CD8-positive, alpha-beta memory T cell (primary cell): Measurements from ENCODE around the gene FLT3. TPM values are rescaled to one million over a fixed set of nuclear protein-coding genes. Genes with fewer than 3 reads are reported as not detected.

ENCODE experiments used
- CTCF ChIA-PET: fragments of 350-600 bp; sonication (Branson Sonifier 250); formaldehyde crosslinking; loops from one replicate; lab custom pipeline; 2021; ENCODE audit warnings: antibody characterized with exemption; lab: Charles Lee
- POLR2A ChIA-PET: fragments of 350-600 bp; sonication (Branson Sonifier 250); formaldehyde crosslinking; loops from one replicate; lab custom pipeline; 2021; ENCODE audit warnings: antibody characterized with exemption; lab: Charles Lee
- DNase-seq, 5 donors: peaks; one replicate each; pipeline versions ENCODE4 v3.0.0 to v3.0.0-alpha.2; 2020 to 2022; ENCODE audit warnings: mixed read lengths in 1 of 5
- H3K27ac ChIP-seq: one replicate; pipeline ENCODE4 v1.7.0; 2013; ENCODE audit warnings: low read depth, mild to moderate bottlenecking, low read length, moderate library complexity
- H3K27me3 ChIP-seq: 2 replicates; pipeline ENCODE4 v1.7.0; 2013; ENCODE audit warnings: low read length, mild to moderate bottlenecking; ENCODE audit not compliant: insufficient read depth, poor library complexity, severe bottlenecking
- H3K36me3 ChIP-seq: 2 replicates; pipeline ENCODE4 v1.7.0; 2013; ENCODE audit warnings: mild to moderate bottlenecking, low read length, moderate library complexity; ENCODE audit not compliant: insufficient read depth
- H3K4me1 ChIP-seq: 2 replicates; pipeline ENCODE4 v1.7.0; 2013; ENCODE audit warnings: mild to moderate bottlenecking, low read length, moderate library complexity; ENCODE audit not compliant: insufficient read depth
- H3K4me3 ChIP-seq: 2 replicates; pipeline ENCODE4 v1.7.0; 2013; ENCODE audit warnings: mild to moderate bottlenecking, low read length
- H3K9me3 ChIP-seq: 2 replicates; pipeline ENCODE4 v1.7.0; 2013; ENCODE audit warnings: mild to moderate bottlenecking, low read length
- H3K27ac Mint-ChIP-seq, 8 donors: one replicate each; pipeline ENCODE4 v1.8.0; 2020 to 2021; ENCODE audit warnings: mixed read lengths in 8 of 8, mild to moderate bottlenecking in 6 of 8, inconsistent platforms in 3 of 8, moderate library complexity in 3 of 8
- H3K27me3 Mint-ChIP-seq, 2 donors: one replicate each; pipeline ENCODE4 v1.8.0; 2020 to 2021; ENCODE audit warnings: mixed read lengths in 2 of 2, mild to moderate bottlenecking in 1 of 2, moderate library complexity in 1 of 2
- H3K36me3 Mint-ChIP-seq, 3 donors: one replicate each; pipeline ENCODE4 v1.8.0; 2020 to 2021; ENCODE audit warnings: mixed read lengths in 3 of 3, inconsistent platforms in 1 of 3, mild to moderate bottlenecking in 1 of 3
- H3K4me1 Mint-ChIP-seq, 3 donors: one replicate each; pipeline ENCODE4 v1.8.0; 2020 to 2021; ENCODE audit warnings: mixed read lengths in 3 of 3, inconsistent platforms in 1 of 3, mild to moderate bottlenecking in 1 of 3
- H3K4me3 Mint-ChIP-seq, 7 donors: one replicate each; pipeline ENCODE4 v1.8.0; 2020 to 2021; ENCODE audit warnings: mixed read lengths in 7 of 7, mild to moderate bottlenecking in 6 of 7, moderate library complexity in 4 of 7, inconsistent platforms in 2 of 7
- H3K9me3 Mint-ChIP-seq, 5 donors: one replicate each; pipeline ENCODE4 v1.8.0; 2020 to 2022; ENCODE audit warnings: mixed read lengths in 5 of 5, mild to moderate bottlenecking in 3 of 5, moderate library complexity in 2 of 5, inconsistent platforms in 1 of 5
- polyA plus RNA-seq: library from polyadenylated mRNA; unstranded; fragments of 300-500 nt; fragmentation: Illumina TruSeq; gene quantifications from one replicate; pipeline ENCODE4 v1.2.3, GENCODE V29; 2021
- total RNA-seq, 2 experiments: library from RNA; stranded (reverse); gene quantifications; one replicate each; pipeline ENCODE4 v1.2.3, GENCODE V29; 2021

FLT3 gene
- total and polyA plus RNA-seq, 3 experiments from 2014 or later, result 0.07 TPM; not detected in 2

DNA sequence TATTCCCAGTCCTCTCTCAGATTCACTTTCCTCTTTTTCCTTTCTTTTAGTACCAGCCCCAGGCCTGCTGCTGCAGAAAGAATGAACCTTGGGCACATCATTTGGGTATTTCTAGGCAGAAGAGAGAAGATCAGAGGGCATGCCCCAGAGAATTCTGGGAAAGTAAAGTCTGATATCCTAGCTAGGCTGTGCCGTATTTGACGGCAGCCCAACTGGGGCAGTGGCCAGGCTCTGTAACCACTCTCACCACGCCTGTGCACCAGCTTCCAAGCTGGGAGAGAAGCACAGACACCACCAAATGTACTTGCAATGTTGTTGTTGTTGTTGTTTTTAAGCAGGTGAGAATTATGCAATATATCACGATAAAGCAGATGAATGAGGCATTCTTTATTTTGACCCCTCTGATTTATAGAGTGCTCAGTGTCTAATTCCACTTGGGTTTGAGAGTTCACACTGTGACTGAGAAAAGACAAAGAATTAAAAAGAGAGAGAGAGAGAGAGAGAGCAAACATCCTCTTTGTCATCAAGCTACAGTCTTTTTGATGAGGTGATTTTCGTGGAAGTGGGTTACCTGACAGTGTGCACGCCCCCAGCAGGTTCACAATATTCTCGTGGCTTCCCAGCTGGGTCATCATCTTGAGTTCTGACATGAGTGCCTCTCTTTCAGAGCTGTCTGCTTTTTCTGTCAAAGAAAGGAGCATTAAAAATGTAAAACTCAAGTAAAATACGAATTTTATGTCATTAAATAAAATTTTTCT lies 72.6 kb downstream of the FLT3 start:
- no peaks in the 10 kb centered on the region for H3K9me3 Mint-ChIP-seq
- ChIA-PET POLR2A (no interaction called here), CTCF (interaction anchor here (1.5 kb wide), 1 partner anchor 15 kb away, joined by 3 read pairs; no protein-coding TSS in a partner anchor)
- no peak overlapping the region for H3K27ac Mint-ChIP-seq
- no peaks in the 10 kb centered on the region for H3K27me3 ChIP-seq
- peaks cover 0 to 11% (median 6%) of the 10 kb centered on the region in 3 donors for H3K4me1 Mint-ChIP-seq
- H3K4me3 ChIP-seq, result no peak overlapping the region
- no peaks in the 10 kb centered on the region for H3K4me1 ChIP-seq
- no peak overlapping the region for H3K27ac ChIP-seq
- H3K36me3 Mint-ChIP-seq, result no peaks in the 10 kb centered on the region
- no peaks in the 10 kb centered on the region for H3K36me3 ChIP-seq
- peaks cover 19 to 46% of the 10 kb centered on the region in 2 donors for H3K27me3 Mint-ChIP-seq
- peak in 1 of 5 donors; percentile 17 for DNase-seq
- H3K9me3 ChIP-seq, result no peaks in the 10 kb centered on the region
- no peak overlapping the region for H3K4me3 Mint-ChIP-seq

DNA sequence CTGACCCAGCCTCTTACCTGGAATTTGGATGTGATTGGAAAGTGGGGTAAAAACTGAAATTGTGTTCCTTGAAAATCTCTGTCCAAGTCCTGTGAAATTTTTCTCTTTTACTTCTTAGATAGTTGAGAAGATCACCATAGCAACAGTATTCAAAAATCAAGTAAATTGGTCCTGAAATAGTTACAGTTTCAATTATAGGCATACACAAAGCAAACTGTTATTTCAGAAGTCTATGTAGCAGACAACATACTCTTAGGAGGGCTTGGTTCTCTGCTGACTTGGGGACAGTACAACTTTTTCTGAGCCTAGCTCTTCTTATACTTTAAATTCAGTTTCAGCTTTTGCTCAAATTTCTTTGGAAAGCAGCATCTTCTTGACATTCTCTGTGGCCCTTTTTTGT lies 73.3 kb downstream of the FLT3 start:
- Histone ChIP-seq H3K27ac (no peak overlapping the region), H3K36me3 (no peaks in the 10 kb centered on the region), H3K4me1 (no peaks in the 10 kb centered on the region), H3K9me3 (no peaks in the 10 kb centered on the region), H3K27me3 (no peaks in the 10 kb centered on the region), H3K4me3 (no peak overlapping the region)
- H3K9me3 Mint-ChIP-seq, result no peaks in the 10 kb centered on the region
- no peaks in the 10 kb centered on the region for H3K36me3 Mint-ChIP-seq
- ChIA-PET CTCF (interaction anchor here (1.5 kb wide), 1 partner anchor 14 kb away, joined by 3 read pairs; no protein-coding TSS in a partner anchor), POLR2A (no interaction called here)
- H3K27me3 Mint-ChIP-seq, result peaks cover 19 to 42% of the 10 kb centered on the region in 2 donors
- no peak for DNase-seq
- H3K27ac Mint-ChIP-seq, result no peak overlapping the region
- peaks cover 0 to 11% (median 6%) of the 10 kb centered on the region in 3 donors for H3K4me1 Mint-ChIP-seq
- H3K4me3 Mint-ChIP-seq, result no peak overlapping the region

DNA sequence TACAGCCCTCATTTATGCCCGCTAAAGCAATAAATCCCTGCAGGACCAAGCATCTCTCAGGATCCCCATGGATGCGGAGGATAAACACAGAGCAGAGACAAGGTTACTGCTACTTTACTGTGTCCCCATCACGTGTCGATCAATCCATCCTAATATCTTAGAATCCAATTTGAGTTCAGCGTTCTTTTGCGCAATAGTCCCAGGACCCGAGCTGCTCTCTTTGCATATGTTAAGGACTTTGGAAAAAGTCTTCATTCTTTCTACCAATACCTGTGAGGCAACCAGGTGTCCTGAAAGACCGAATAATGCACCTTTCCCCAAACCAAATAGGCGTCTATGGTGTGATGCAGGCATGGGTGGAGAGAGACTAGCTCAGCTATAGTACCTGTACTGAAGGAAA lies 73.9 kb downstream of the FLT3 start:
- Mint-ChIP-seq H3K4me3 (no peak overlapping the region), H3K36me3 (no peaks in the 10 kb centered on the region), H3K9me3 (no peaks in the 10 kb centered on the region), H3K27me3 (peaks cover 19 to 37% of the 10 kb centered on the region in 2 donors), H3K27ac (no peak overlapping the region), H3K4me1 (peaks cover 0 to 11% (median 6%) of the 10 kb centered on the region in 3 donors)
- no peaks in the 10 kb centered on the region for H3K4me1 ChIP-seq
- no peaks in the 10 kb centered on the region for H3K36me3 ChIP-seq
- H3K4me3 ChIP-seq, result no peak overlapping the region
- H3K27ac ChIP-seq, result no peak overlapping the region
- no peaks in the 10 kb centered on the region for H3K9me3 ChIP-seq
- ChIA-PET POLR2A (no interaction called here), CTCF (interaction anchor here (1.5 kb wide), 1 partner anchor 14 kb away, joined by 3 read pairs; no protein-coding TSS in a partner anchor)
- no peaks in the 10 kb centered on the region for H3K27me3 ChIP-seq
- no peak for DNase-seq

DNA sequence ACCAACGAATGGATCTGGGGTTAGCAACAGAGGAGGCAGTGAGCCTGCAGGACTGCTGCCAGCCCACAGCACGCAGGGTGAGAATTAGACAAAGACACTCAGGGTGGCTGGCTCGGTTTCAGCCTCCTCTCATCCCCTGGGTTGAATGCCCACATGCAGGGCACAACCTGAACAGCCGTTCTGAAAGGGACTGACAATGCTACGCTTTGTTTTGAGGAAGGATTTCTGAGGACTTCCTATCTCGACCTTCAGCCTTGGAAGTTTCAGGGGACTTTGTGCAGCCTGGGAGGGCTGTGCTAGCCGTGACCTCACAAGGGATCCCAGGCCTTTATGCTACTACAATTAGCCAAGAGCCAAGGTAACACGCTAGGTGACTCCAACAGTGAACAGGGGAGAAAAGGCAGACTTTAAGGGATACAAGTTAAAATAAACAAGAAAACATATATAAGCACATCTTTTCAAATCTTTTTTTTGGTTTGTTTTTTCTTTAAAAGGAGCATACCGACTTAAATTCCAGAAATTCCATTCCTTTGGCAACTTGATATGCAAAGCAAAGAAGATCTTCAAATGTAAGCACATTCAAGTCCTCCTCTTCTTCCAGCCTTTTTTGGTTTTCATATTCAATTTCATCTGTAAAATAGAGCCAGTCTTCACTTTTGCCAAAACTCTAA lies 77.4 kb downstream of the FLT3 start:
- Mint-ChIP-seq H3K9me3 (peaks cover 0 to 2% (median 0%) of the 10 kb centered on the region in 5 donors), H3K4me3 (no peak overlapping the region), H3K27ac (no peak overlapping the region), H3K4me1 (peaks cover 0 to 11% (median 6%) of the 10 kb centered on the region in 3 donors), H3K36me3 (no peaks in the 10 kb centered on the region), H3K27me3 (peaks cover 10 to 39% of the 10 kb centered on the region in 2 donors)
- Histone ChIP-seq H3K4me3 (no peak overlapping the region), H3K27ac (no peak overlapping the region), H3K27me3 (no peaks in the 10 kb centered on the region), H3K36me3 (no peaks in the 10 kb centered on the region), H3K9me3 (no peaks in the 10 kb centered on the region), H3K4me1 (no peaks in the 10 kb centered on the region)
- no peak for DNase-seq
- ChIA-PET CTCF (no interaction called here), POLR2A (no interaction called here)

DNA sequence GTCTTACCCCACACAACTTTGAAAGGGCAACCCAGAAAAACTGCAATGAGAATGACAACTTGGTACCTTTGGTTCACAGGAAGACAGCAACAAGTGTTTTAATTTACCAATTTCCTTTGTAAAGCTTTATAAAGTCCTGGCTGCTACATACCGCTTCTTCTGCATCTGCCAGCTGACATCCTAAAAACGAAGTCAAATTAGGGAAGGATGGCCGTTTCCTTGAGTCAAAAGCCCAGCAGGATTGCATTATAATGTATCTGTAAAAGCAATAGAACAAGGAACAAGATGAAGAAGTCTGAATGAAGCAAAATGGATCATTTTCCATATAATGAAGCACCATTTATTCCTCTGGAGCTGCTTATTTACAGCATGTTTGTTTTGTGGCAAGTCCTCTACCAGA lies 86.1 kb downstream of the FLT3 start:
- H3K36me3 Mint-ChIP-seq, result no peaks in the 10 kb centered on the region
- ChIA-PET CTCF (interaction anchor here (1.0 kb wide), 1 partner anchor 19 kb away, joined by 3 read pairs; no protein-coding TSS in a partner anchor), POLR2A (no interaction called here)
- H3K4me3 ChIP-seq, result no peak overlapping the region
- no peaks in the 10 kb centered on the region for H3K4me1 Mint-ChIP-seq
- H3K27ac ChIP-seq, result no peak overlapping the region
- H3K9me3 Mint-ChIP-seq, result peaks cover 0 to 1% (median 0%) of the 10 kb centered on the region in 5 donors
- no peaks in the 10 kb centered on the region for H3K27me3 ChIP-seq
- no peak overlapping the region for H3K4me3 Mint-ChIP-seq
- no peaks in the 10 kb centered on the region for H3K36me3 ChIP-seq
- H3K27me3 Mint-ChIP-seq, result peaks cover 14 to 48% of the 10 kb centered on the region in 2 donors
- no peaks in the 10 kb centered on the region for H3K4me1 ChIP-seq
- DNase-seq, result no peak
- no peaks in the 10 kb centered on the region for H3K9me3 ChIP-seq
- no peak overlapping the region for H3K27ac Mint-ChIP-seq

DNA sequence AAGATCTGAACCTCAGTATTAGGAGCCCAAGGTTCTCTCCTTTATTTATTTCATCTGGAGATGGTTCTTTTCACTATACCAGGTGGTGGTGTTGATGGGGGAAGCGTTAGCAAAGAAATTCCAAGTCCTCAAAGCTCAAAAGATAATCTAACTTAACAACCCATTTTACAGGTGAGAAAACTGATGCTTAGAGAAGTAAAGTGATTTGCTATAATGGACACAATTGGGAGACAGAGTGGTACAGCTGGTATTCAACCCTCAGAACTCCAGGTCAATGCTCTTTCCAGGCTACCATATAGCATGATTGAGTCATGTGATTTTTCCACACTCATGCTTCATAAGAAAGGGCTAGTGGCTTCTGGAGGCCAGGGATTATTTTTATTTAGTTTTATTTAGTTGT lies 86.9 kb downstream of the FLT3 start:
- no peaks in the 10 kb centered on the region for H3K36me3 Mint-ChIP-seq

DNA sequence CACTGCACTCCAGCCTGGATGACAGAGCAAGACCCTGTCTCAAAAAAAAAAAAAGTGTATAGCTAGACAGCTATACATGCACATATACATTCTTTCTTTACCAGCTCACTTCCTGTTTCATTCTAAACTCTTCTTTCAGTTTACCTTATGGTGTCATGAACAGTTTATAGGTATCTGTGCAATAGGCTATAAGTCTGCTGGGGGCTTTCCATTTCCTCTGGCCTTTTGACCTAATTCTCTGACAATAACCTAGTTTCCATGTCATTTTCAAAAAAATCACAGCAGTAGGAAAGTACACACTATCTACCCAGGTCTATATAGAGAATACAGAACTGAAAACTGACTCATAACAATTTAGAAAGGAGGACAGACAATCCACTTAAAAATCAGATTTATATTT lies 87.5 kb downstream of the FLT3 start:
- Mint-ChIP-seq H3K36me3 (no peaks in the 10 kb centered on the region), H3K27ac (no peak overlapping the region), H3K9me3 (peaks cover 0 to 1% (median 0%) of the 10 kb centered on the region in 5 donors), H3K4me1 (no peaks in the 10 kb centered on the region), H3K4me3 (no peak overlapping the region), H3K27me3 (peaks cover 17 to 45% of the 10 kb centered on the region in 2 donors)
- Histone ChIP-seq H3K36me3 (no peaks in the 10 kb centered on the region), H3K9me3 (no peaks in the 10 kb centered on the region), H3K4me3 (no peak overlapping the region), H3K27me3 (no peaks in the 10 kb centered on the region), H3K4me1 (no peaks in the 10 kb centered on the region), H3K27ac (no peak overlapping the region)
- ChIA-PET POLR2A (no interaction called here), CTCF (interaction anchor here (1.2 to 1.4 kb wide), 2 partner anchors 14 to 59 kb away, joined by 3 read pairs; no protein-coding TSS in a partner anchor)
- DNase-seq, result no peak

More for the DNA sequence above, 86.9 kb downstream of the FLT3 start:
- Histone ChIP-seq H3K27me3 (no peaks in the 10 kb centered on the region), H3K4me3 (no peak overlapping the region), H3K9me3 (no peaks in the 10 kb centered on the region), H3K4me1 (no peaks in the 10 kb centered on the region), H3K27ac (no peak overlapping the region), H3K36me3 (no peaks in the 10 kb centered on the region)
- Mint-ChIP-seq H3K4me1 (no peaks in the 10 kb centered on the region), H3K4me3 (no peak overlapping the region), H3K27ac (no peak overlapping the region), H3K9me3 (peaks cover 0 to 1% (median 0%) of the 10 kb centered on the region in 5 donors), H3K27me3 (peaks cover 17 to 49% of the 10 kb centered on the region in 2 donors)
- ChIA-PET CTCF (interaction anchor here (1.0 kb wide), 1 partner anchor 19 kb away, joined by 3 read pairs; no protein-coding TSS in a partner anchor), POLR2A (no interaction called here)
- DNase-seq, result no peak

DNA sequence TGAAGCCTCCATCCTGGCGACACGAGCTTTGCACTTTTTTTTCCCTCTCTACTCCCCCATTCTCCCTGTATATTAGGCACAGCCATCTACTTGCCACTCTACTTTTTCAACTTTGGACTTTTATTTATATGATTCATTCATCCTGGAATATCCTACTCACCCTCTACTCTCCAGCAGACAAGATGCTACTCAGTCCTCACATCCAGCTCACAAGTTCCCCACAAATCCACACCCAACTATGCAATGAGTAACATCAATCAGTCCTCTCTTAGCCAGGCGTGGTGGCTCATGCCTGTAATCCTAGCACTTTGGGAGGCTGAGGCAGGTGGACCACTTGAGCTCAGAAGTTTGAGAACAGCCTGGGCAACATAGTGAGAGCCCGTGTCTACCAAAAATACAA lies 88.0 kb downstream of the FLT3 start:
- CTCF ChIA-PET, result interaction anchor here (1.2 to 1.4 kb wide), 2 partner anchors 15 to 58 kb away, joined by 3 read pairs; no protein-coding TSS in a partner anchor

More for the DNA sequence above, 88.0 kb downstream of the FLT3 start:
- Mint-ChIP-seq H3K27ac (no peak overlapping the region), H3K36me3 (no peaks in the 10 kb centered on the region), H3K27me3 (peaks cover 17 to 45% of the 10 kb centered on the region in 2 donors), H3K4me1 (no peaks in the 10 kb centered on the region), H3K4me3 (no peak overlapping the region), H3K9me3 (peaks cover 0 to 1% (median 0%) of the 10 kb centered on the region in 5 donors)
- Histone ChIP-seq H3K27me3 (no peaks in the 10 kb centered on the region), H3K4me1 (no peaks in the 10 kb centered on the region), H3K4me3 (no peak overlapping the region), H3K9me3 (no peaks in the 10 kb centered on the region), H3K36me3 (no peaks in the 10 kb centered on the region), H3K27ac (no peak overlapping the region)
- POLR2A ChIA-PET, result no interaction called here
- DNase-seq, result no peak
